ENCODE data around the gene DLGAP3.

The DLGAP3 gene

GRCh38 chr1:34831721-34832246 lies 97.7 kb downstream of the DLGAP3 start:
- TF ChIP-seq PATZ1 (CRISPR knock-in tag; IDR thresholded peaks at IDR 0.05; ENCODE audit: borderline replicate concordance) (no peak), PPARA (CRISPR knock-in tag; IDR thresholded peaks at IDR 0.05; ENCODE audit: borderline replicate concordance) (no peak), RARB (CRISPR knock-in tag; IDR thresholded peaks at IDR 0.05) (no peak), ZFP30 (CRISPR knock-in tag; IDR thresholded peaks at IDR 0.05) (no peak), TCF4 (CRISPR knock-in tag; IDR thresholded peaks at IDR 0.05; ENCODE audit: borderline replicate concordance) (no peak)
- TF ChIP-seq, protein P1, sequence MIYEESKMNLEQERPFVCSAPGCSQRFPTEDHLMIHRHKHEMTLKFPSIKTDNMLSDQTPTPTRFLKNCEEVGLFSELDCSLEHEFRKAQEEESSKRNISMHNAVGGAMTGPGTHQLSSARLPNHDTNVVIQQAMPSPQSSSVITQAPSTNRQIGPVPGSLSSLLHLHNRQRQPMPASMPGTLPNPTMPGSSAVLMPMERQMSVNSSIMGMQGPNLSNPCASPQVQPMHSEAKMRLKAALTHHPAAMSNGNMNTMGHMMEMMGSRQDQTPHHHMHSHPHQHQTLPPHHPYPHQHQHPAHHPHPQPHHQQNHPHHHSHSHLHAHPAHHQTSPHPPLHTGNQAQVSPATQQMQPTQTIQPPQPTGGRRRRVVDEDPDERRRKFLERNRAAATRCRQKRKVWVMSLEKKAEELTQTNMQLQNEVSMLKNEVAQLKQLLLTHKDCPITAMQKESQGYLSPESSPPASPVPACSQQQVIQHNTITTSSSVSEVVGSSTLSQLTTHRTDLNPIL (CRISPR knock-in tag; IDR thresholded peaks at IDR 0.05; ENCODE audit: low read depth), result no peak
- TF ChIP-seq, protein P2, sequence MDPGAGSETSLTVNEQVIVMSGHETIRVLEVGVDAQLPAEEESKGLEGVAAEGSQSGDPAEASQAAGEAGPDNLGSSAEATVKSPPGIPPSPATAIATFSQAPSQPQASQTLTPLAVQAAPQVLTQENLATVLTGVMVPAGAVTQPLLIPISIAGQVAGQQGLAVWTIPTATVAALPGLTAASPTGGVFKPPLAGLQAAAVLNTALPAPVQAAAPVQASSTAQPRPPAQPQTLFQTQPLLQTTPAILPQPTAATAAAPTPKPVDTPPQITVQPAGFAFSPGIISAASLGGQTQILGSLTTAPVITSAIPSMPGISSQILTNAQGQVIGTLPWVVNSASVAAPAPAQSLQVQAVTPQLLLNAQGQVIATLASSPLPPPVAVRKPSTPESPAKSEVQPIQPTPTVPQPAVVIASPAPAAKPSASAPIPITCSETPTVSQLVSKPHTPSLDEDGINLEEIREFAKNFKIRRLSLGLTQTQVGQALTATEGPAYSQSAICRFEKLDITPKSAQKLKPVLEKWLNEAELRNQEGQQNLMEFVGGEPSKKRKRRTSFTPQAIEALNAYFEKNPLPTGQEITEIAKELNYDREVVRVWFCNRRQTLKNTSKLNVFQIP (CRISPR knock-in tag; IDR thresholded peaks at IDR 0.05; ENCODE audit: borderline replicate concordance, low read depth), result no peak
- ATAC-seq, result no peak

GRCh38 chr1:34829250-34829649 lies 100.2 kb downstream of the DLGAP3 start:
- TF ChIP-seq RARB (CRISPR knock-in tag; IDR thresholded peaks at IDR 0.05), result no peak
- no peak for TF ChIP-seq OSR1 (CRISPR knock-in tag; IDR thresholded peaks at IDR 0.05)
- no peak for TF ChIP-seq CSRNP3 (CRISPR knock-in tag; IDR thresholded peaks at IDR 0.05)
- TF ChIP-seq ZNF8 (CRISPR knock-in tag; IDR thresholded peaks at IDR 0.05), result no peak
- no peak for TF ChIP-seq PPARA (CRISPR knock-in tag; IDR thresholded peaks at IDR 0.05; ENCODE audit: borderline replicate concordance)
- TF ChIP-seq TOX (CRISPR knock-in tag; IDR thresholded peaks at IDR 0.05; ENCODE audit: borderline replicate concordance), result no peak
- no peak for TF ChIP-seq ESRRG (CRISPR knock-in tag; IDR thresholded peaks at IDR 0.05)
- no peak for TF ChIP-seq PATZ1 (CRISPR knock-in tag; IDR thresholded peaks at IDR 0.05; ENCODE audit: borderline replicate concordance)
- no peak for TF ChIP-seq SNAI2 (CRISPR knock-in tag; IDR thresholded peaks at IDR 0.05)
- TF ChIP-seq CSDC2 (CRISPR knock-in tag; IDR thresholded peaks at IDR 0.05), result no peak
- TF ChIP-seq BACH2 (CRISPR knock-in tag; IDR thresholded peaks at IDR 0.05; ENCODE audit: borderline replicate concordance), result no peak
- TF ChIP-seq ZC3H10 (CRISPR knock-in tag; IDR thresholded peaks at IDR 0.05), result no peak
- no peak for TF ChIP-seq ARNTL (CRISPR knock-in tag; IDR thresholded peaks at IDR 0.05; ENCODE audit: borderline replicate concordance, low read depth)
- TF ChIP-seq TCF4 (CRISPR knock-in tag; IDR thresholded peaks at IDR 0.05; ENCODE audit: borderline replicate concordance), result no peak
- TF ChIP-seq ZFP3 (CRISPR knock-in tag; IDR thresholded peaks at IDR 0.05), result no peak
- ATAC-seq, result no peak

- no peak for ATAC-seq
- TF ChIP-seq ZNF70 (CRISPR knock-in tag; IDR thresholded peaks at IDR 0.05) (no peak), ISL1 (CRISPR knock-in tag; IDR thresholded peaks at IDR 0.05) (no peak), RARB (CRISPR knock-in tag; IDR thresholded peaks at IDR 0.05) (no peak), ZFP30 (CRISPR knock-in tag; IDR thresholded peaks at IDR 0.05) (no peak), PPARA (CRISPR knock-in tag; IDR thresholded peaks at IDR 0.05; ENCODE audit: borderline replicate concordance) (no peak), OSR1 (CRISPR knock-in tag; IDR thresholded peaks at IDR 0.05) (no peak), ESRRG (CRISPR knock-in tag; IDR thresholded peaks at IDR 0.05) (no peak), ARNTL (CRISPR knock-in tag; IDR thresholded peaks at IDR 0.05; ENCODE audit: borderline replicate concordance, low read depth) (no peak), CSRNP3 (CRISPR knock-in tag; IDR thresholded peaks at IDR 0.05) (no peak), ZFP3 (CRISPR knock-in tag; IDR thresholded peaks at IDR 0.05) (no peak), TOX (CRISPR knock-in tag; IDR thresholded peaks at IDR 0.05; ENCODE audit: borderline replicate concordance) (no peak), ZNF8 (CRISPR knock-in tag; IDR thresholded peaks at IDR 0.05) (no peak), PATZ1 (CRISPR knock-in tag; IDR thresholded peaks at IDR 0.05; ENCODE audit: borderline replicate concordance) (no peak), TCF4 (CRISPR knock-in tag; IDR thresholded peaks at IDR 0.05; ENCODE audit: borderline replicate concordance) (no peak), SNAI2 (CRISPR knock-in tag; IDR thresholded peaks at IDR 0.05) (no peak)
- TF ChIP-seq, protein P2 (CRISPR knock-in tag; IDR thresholded peaks at IDR 0.05; ENCODE audit: borderline replicate concordance, low read depth), result no peak
Observed at GRCh38 chr1:34828611-34829010, 100.8 kb downstream of the DLGAP3 start.
